Spleen (tissue), 11 donors: ENCODE results near the gene LAIR2. TPM values are rescaled to one million over a fixed set of nuclear protein-coding genes. Genes with fewer than 3 reads are reported as not detected.
"Not testable (repeated sequence)": the region's sequence is repeated elsewhere in the genome, so short reads cannot be mapped to it uniquely, and the experiment has no call there.

Source experiments
- DNase-seq: peaks from one replicate; pipeline ENCODE4 v3.0.0-alpha.2; 2020
- H3K27ac ChIP-seq, 8 donors: fragments of 200-600 bp; sonication (generic) in 7 of 8; 1 replicate in 4 of 8; 2 replicates in 4 of 8; pipeline versions ENCODE4 v1.5.0 to v1.8.0; 2016 to 2021; ENCODE audit warnings: inconsistent platforms in 4 of 8, mild to moderate bottlenecking in 4 of 8, moderate library complexity in 1 of 8
- H3K27me3 ChIP-seq, 7 donors: fragments of 200-600 bp; sonication (generic) in 6 of 7; replicated peaks in 1 of 7; 1 replicate in 4 of 7; 2 replicates in 3 of 7; pipeline versions ENCODE4 v1.5.0 to v1.8.0; 2016 to 2021; ENCODE audit warnings: inconsistent platforms in 3 of 7, mild to moderate bottlenecking in 1 of 7
- H3K36me3 ChIP-seq, 6 donors: fragments of 200-600 bp; sonication (generic) in 5 of 6; 1 replicate in 4 of 6; 2 replicates in 2 of 6; pipeline versions ENCODE4 v1.5.0 to v1.8.0; 2016 to 2021; ENCODE audit warnings: inconsistent platforms in 2 of 6
- H3K4me1 ChIP-seq, 6 donors: fragments of 200-600 bp; sonication (generic) in 5 of 6; 1 replicate in 3 of 6; 2 replicates in 3 of 6; pipeline versions ENCODE4 v1.5.0 to v1.8.0; 2016 to 2021; ENCODE audit warnings: inconsistent platforms in 3 of 6
- H3K4me3 ChIP-seq, 8 donors: fragments of 200-600 bp; sonication (generic) in 7 of 8; 1 replicate in 4 of 8; 2 replicates in 4 of 8; pipeline versions ENCODE4 v1.5.0 to v1.8.0; 2016 to 2021; ENCODE audit warnings: inconsistent platforms in 4 of 8, mild to moderate bottlenecking in 4 of 8, moderate library complexity in 2 of 8
- H3K9me3 ChIP-seq, 8 donors: fragments of 200-600 bp; sonication (generic) in 7 of 8; 1 replicate in 4 of 8; 2 replicates in 4 of 8; pipeline versions ENCODE4 v1.5.0 to v1.8.0; 2016 to 2021; ENCODE audit warnings: inconsistent platforms in 4 of 8
- CTCF ChIP-seq, 11 experiments: fragments of 200-600 bp in 7 of 11; fragments of 450-650 bp in 4 of 11; sonication (generic) in 4 of 11; IDR thresholded peaks in 8 of 11; conservative IDR thresholded peaks in 3 of 11; 1 replicate in 7 of 11; 2 replicates in 4 of 11; pipeline versions ENCODE4 v1.4.0 to v1.8.0; 2016 to 2021; ENCODE audit warnings: antibody characterized with exemption in 11 of 11, inconsistent platforms in 4 of 11, mild to moderate bottlenecking in 1 of 11
- POLR2A ChIP-seq, 3 donors: fragments of 450-650 bp; IDR thresholded peaks; one replicate each; pipeline ENCODE4 v1.5.1; 2017; ENCODE audit warnings: antibody characterized with exemption in 3 of 3, mild to moderate bottlenecking in 1 of 3
- POLR2AphosphoS5 ChIP-seq, 3 donors: sonication (generic); formaldehyde crosslinking; IDR thresholded peaks; one replicate each; pipeline ENCODE4 v1.5.1; 2017; ENCODE audit warnings: antibody characterized with exemption in 3 of 3
- WGBS, 5 donors: extraction: QIAGEN DNeasy Blood & Tissue Kit in 3 of 5; methylation state at CpG; one replicate each; pipeline versions ENCODE4 v1.1.5 to v1.1.7; 2013 to 2018; 5-methylcytosine and 5-hydroxymethylcytosine counted together
- intact Hi-C: fragments of 100-400 bp; cut with DNase I; formaldehyde crosslinking; loops from one replicate; pipeline ENCODE4 v1.15.0; 2023; ENCODE audit warnings: low total_unique reads
- polyA plus RNA-seq, 3 donors: library from polyadenylated mRNA; stranded (reverse); fragments of 200-250 nt; gene quantifications; one replicate each; pipeline ENCODE4 v1.2.1, GENCODE V29; 2013
- total RNA-seq, 7 donors: library from RNA; depleted of rRNA in 3 of 7; stranded (reverse); fragments of >200 nt in 3 of 7; fragmentation: NEBNext Ultra II Directional in 4 of 7; extraction: Animal tissue kit (Norgen Biotek cat#: 25700) in 4 of 7; gene quantifications; one replicate each; pipeline versions ENCODE4 v1.1.0 to v1.2.1, GENCODE V29; 2016 to 2021
- donor health status: healthy with polysubstance abuse.
- donor health status: DM: no; HTN: no; CAD: no; lungs with moderate emphysema.
- donor health status: DM: no; HTN: no; CAD: no.
- donor health status: Bipolar disorder and iron deficiency.
- donor health status: healthy.
- donor health status: DM: no; HTN: no; CAD: no.
- donor health status: DM: yes; HTN: yes; CAD: no.

The LAIR2 gene
- total and polyA plus RNA-seq, 10 donors, result 0.28 to 4.9 (median 3.1) TPM; not detected in 4

GRCh38 chr19:54464630-54465425 lies 37.8 kb upstream of the LAIR2 start:
- Histone ChIP-seq H3K36me3 (peaks cover 0 to 28% (median 26%) of the 10 kb centered on the region in 6 donors), H3K9me3 (no peaks in the 10 kb centered on the region), H3K4me1 (peaks cover 18 to 61% (median 43%) of the 10 kb centered on the region in 6 donors), H3K4me3 (peak overlapping the region; percentile 54 to 74 (median 64)), H3K27me3 (peaks cover 0 to 22% (median under 1%) of the 10 kb centered on the region in 7 donors), H3K27ac (peak overlapping the region; percentile 91 to 99 (median 96))
- TF ChIP-seq POLR2A (IDR thresholded peaks at IDR 0.05) (no peak), POLR2AphosphoS5 (IDR thresholded peaks at IDR 0.05) (peak; percentile 80 to 92 (median 86)), CTCF (IDR thresholded peaks at IDR 0.05 in 8 of 11, conservative IDR thresholded peaks at IDR 0.05 in 3 of 11) (peak in 6 of 11 experiments; percentile 4 to 47 (median 42))
- DNase-seq, result peak; percentile 98
- WGBS, 5 donors, result 0 to 19% (median 9%) methylated on average over 16 to 87 of the region's 87 CpGs
- intact Hi-C loops, result no loop called here

- no peak for TF ChIP-seq POLR2A (IDR thresholded peaks at IDR 0.05)
- no peak for TF ChIP-seq POLR2AphosphoS5 (IDR thresholded peaks at IDR 0.05)
- TF ChIP-seq CTCF (IDR thresholded peaks at IDR 0.05 in 8 of 11, conservative IDR thresholded peaks at IDR 0.05 in 3 of 11), result no peak
- H3K4me3 ChIP-seq, result peak overlapping the region in 2 of 8 donors; percentile 62 to 74
- no peaks in the 10 kb centered on the region for H3K9me3 ChIP-seq
- peaks cover 25 to 61% (median 42%) of the 10 kb centered on the region in 6 donors for H3K4me1 ChIP-seq
- intact Hi-C loops, result no loop called here
- 74 to 96% (median 82%) methylated on average over 29 to 49 of the region's 49 CpGs for WGBS, 5 donors
- peak overlapping the region in 3 of 8 donors; percentile 98 to 99 (median 98) for H3K27ac ChIP-seq
- H3K36me3 ChIP-seq, result peaks cover 0 to 21% (median 18%) of the 10 kb centered on the region in 6 donors
- DNase-seq, result peak; percentile 86
- H3K27me3 ChIP-seq, result peaks cover 0 to 29% (median 3%) of the 10 kb centered on the region in 7 donors
Observed at GRCh38 chr19:54465426-54466109, 37.1 kb upstream of the LAIR2 start.

GRCh38 chr19:54466110-54466480 lies 36.5 kb upstream of the LAIR2 start:
- WGBS, 5 donors, result 94 to 97% (median 96%) methylated on average over 14 of the region's 14 CpGs
- Histone ChIP-seq H3K36me3 (peaks cover 0 to 15% (median 13%) of the 10 kb centered on the region in 6 donors), H3K27me3 (peaks cover 0 to 34% (median 5%) of the 10 kb centered on the region in 7 donors), H3K4me1 (peaks cover 29 to 61% (median 44%) of the 10 kb centered on the region in 6 donors)
- DNase-seq, intact Hi-C loops, H3K27ac ChIP-seq, H3K9me3 ChIP-seq, H3K4me3 ChIP-seq: not testable (repeated sequence)

GRCh38 chr19:54469496-54469934 lies 33.1 kb upstream of the LAIR2 start:
- no peak overlapping the region for H3K4me3 ChIP-seq
- peak overlapping the region in 3 of 8 donors; percentile 2 to 43 (median 27) for H3K27ac ChIP-seq
- H3K9me3 ChIP-seq, result no peaks in the 10 kb centered on the region
- DNase-seq, result no peak
- H3K27me3 ChIP-seq, result peaks cover 0 to 59% (median 10%) of the 10 kb centered on the region in 7 donors
- no peaks in the 10 kb centered on the region for H3K36me3 ChIP-seq
- peaks cover 15 to 45% (median 36%) of the 10 kb centered on the region in 6 donors for H3K4me1 ChIP-seq
- intact Hi-C loops, result no loop called here
- TF ChIP-seq CTCF (IDR thresholded peaks at IDR 0.05 in 8 of 11, conservative IDR thresholded peaks at IDR 0.05 in 3 of 11) (no peak), POLR2AphosphoS5 (IDR thresholded peaks at IDR 0.05) (no peak), POLR2A (IDR thresholded peaks at IDR 0.05) (no peak)
- WGBS, 5 donors, result 56 to 70% (median 65%) methylated on average over 8 of the region's 8 CpGs
